Immature natural killer cell (primary cell): ENCODE measurements around the gene POU5F2. TPM values are rescaled to one million over a fixed set of nuclear protein-coding genes. Genes with fewer than 3 reads are reported as not detected.

Experiments used
- DNase-seq, 3 donors: peaks; one replicate each; pipeline ENCODE4 v3.0.0; 2022; ENCODE audit warnings: mixed read lengths in 1 of 3
- H3K27ac Mint-ChIP-seq, 6 donors: one replicate each; pipeline ENCODE4 v1.8.0; 2020; ENCODE audit warnings: mixed read lengths in 6 of 6, mild to moderate bottlenecking in 5 of 6, inconsistent platforms in 4 of 6, moderate library complexity in 3 of 6
- H3K27me3 Mint-ChIP-seq, 3 donors: one replicate each; pipeline ENCODE4 v1.8.0; 2020 to 2021; ENCODE audit warnings: low read depth in 3 of 3, mild to moderate bottlenecking in 3 of 3, mixed read lengths in 3 of 3, moderate library complexity in 3 of 3, inconsistent platforms in 1 of 3
- H3K36me3 Mint-ChIP-seq, 3 donors: one replicate each; pipeline ENCODE4 v1.8.0; 2020; ENCODE audit warnings: mixed read lengths in 3 of 3, inconsistent platforms in 2 of 3, mild to moderate bottlenecking in 2 of 3
- H3K4me1 Mint-ChIP-seq, 2 donors: one replicate each; pipeline ENCODE4 v1.8.0; 2020; ENCODE audit warnings: inconsistent platforms in 2 of 2, mild to moderate bottlenecking in 2 of 2, mixed read lengths in 2 of 2, moderate library complexity in 1 of 2
- H3K4me3 Mint-ChIP-seq, 5 donors: one replicate each; pipeline ENCODE4 v1.8.0; 2020; ENCODE audit warnings: mild to moderate bottlenecking in 5 of 5, mixed read lengths in 5 of 5, inconsistent platforms in 3 of 5, moderate library complexity in 3 of 5
- H3K9me3 Mint-ChIP-seq, 6 donors: one replicate each; pipeline ENCODE4 v1.8.0; 2020; ENCODE audit warnings: mild to moderate bottlenecking in 6 of 6, mixed read lengths in 6 of 6, inconsistent platforms in 4 of 6, moderate library complexity in 3 of 6
- polyA plus RNA-seq, 3 donors: library from polyadenylated mRNA; unstranded; fragments of 300-500 nt; fragmentation: Illumina TruSeq; gene quantifications; one replicate each; pipeline ENCODE4 v1.2.3, GENCODE V29; 2021

POU5F2 gene
- polyA plus RNA-seq, 3 donors from 2014 or later: 0.25 TPM; not detected in 2

DNA sequence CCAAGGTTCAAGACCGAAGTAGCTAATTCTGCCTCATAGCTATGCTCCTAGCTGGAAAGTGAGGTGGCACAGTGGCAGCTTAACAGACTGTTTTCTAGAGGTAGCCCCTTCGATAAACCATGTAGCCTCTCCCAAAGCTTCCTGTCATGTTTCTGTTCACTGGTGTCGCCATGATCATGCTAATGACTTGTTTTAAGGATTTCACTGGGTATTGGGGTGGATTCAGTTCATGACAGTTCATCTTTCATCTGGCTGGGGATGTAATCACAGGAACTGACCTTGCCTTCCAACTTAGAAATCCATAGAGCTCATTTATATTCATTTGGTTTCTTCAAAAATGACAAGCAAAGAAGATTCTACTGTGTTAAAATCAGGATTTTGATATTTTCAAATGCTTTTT lies 9.4 kb downstream of the POU5F2 start:
- peaks cover 4 to 13% (median 11%) of the 10 kb centered on the region in 3 donors for H3K36me3 Mint-ChIP-seq
- H3K9me3 Mint-ChIP-seq: no peaks in the 10 kb centered on the region
- no peak overlapping the region for H3K27ac Mint-ChIP-seq
- no peaks in the 10 kb centered on the region for H3K4me1 Mint-ChIP-seq
- no peak overlapping the region for H3K4me3 Mint-ChIP-seq
- no peaks in the 10 kb centered on the region for H3K27me3 Mint-ChIP-seq
- DNase-seq: no peak

DNA sequence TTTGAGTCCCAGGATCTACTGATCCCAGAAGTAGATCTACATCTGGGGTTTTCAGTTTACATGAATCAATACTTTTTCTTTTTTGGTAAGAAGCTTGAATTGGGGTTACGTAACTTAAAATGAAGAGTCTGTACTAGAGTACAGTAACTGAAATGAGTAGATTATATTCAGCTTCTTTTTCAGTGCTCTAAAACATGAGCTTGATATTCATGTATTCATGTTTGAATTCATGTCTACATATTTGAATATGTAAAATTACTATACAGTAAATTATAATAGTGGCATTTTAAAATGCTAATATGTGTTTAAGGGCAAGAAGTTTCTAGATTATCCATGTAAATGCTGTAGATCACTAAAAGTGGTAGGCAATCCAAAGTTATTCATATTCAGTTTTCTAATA lies 14.8 kb downstream of the POU5F2 start:
- no peaks in the 10 kb centered on the region for H3K27me3 Mint-ChIP-seq
- H3K27ac Mint-ChIP-seq: no peak overlapping the region
- H3K4me3 Mint-ChIP-seq: no peak overlapping the region
- DNase-seq: no peak
- no peaks in the 10 kb centered on the region for H3K9me3 Mint-ChIP-seq
- peaks cover 0 to 2% of the 10 kb centered on the region in 2 donors for H3K4me1 Mint-ChIP-seq
- H3K36me3 Mint-ChIP-seq: peaks cover 0 to 5% (median 3%) of the 10 kb centered on the region in 3 donors

DNA sequence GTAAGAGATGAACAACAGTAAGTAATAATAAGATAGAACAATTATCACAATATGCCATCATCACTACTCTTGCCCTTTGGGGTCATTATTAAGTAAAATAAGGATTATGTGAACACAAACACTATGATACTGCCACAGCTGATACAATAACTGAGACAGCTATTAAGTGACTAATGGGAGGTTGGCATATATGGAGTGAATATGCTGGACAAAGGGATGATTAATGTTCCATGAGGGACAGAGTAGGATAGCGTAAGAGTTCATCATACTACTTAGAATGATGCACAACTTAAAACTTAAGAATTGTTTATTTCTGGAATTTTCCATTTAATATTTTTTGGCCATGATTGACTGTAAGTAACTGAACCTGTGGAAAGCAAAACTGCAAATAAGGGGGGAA lies 16.6 kb downstream of the POU5F2 start:
- no peaks in the 10 kb centered on the region for H3K27me3 Mint-ChIP-seq
- H3K4me1 Mint-ChIP-seq: peaks cover 7 to 12% of the 10 kb centered on the region in 2 donors
- no peaks in the 10 kb centered on the region for H3K9me3 Mint-ChIP-seq
- no peak overlapping the region for H3K4me3 Mint-ChIP-seq
- H3K27ac Mint-ChIP-seq: no peak overlapping the region
- DNase-seq: no peak
- H3K36me3 Mint-ChIP-seq: peaks cover 0 to 5% (median 0%) of the 10 kb centered on the region in 3 donors

DNA sequence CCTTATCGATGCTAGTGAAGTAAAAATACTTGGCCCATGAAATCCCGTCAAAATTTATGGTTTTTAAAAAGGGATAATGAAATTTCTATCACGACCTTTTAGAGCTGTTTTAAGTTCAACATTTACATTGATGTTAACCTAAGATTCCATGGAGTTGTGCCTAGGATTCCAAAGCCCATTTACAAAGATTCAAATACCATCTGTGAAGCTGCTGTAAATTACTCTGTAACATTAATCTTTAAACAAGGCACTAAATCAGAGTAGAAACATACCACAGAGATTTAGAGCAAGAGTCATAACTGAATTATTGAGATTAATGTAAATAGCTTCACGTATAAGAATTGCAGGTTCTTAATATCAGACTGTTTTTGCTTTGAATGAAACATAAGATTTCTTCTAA lies 17.7 kb downstream of the POU5F2 start:
- Mint-ChIP-seq H3K27ac (no peak overlapping the region), H3K27me3 (no peaks in the 10 kb centered on the region), H3K36me3 (no peaks in the 10 kb centered on the region), H3K9me3 (no peaks in the 10 kb centered on the region), H3K4me1 (peaks cover 10 to 12% of the 10 kb centered on the region in 2 donors), H3K4me3 (no peak overlapping the region)
- DNase-seq: no peak

DNA sequence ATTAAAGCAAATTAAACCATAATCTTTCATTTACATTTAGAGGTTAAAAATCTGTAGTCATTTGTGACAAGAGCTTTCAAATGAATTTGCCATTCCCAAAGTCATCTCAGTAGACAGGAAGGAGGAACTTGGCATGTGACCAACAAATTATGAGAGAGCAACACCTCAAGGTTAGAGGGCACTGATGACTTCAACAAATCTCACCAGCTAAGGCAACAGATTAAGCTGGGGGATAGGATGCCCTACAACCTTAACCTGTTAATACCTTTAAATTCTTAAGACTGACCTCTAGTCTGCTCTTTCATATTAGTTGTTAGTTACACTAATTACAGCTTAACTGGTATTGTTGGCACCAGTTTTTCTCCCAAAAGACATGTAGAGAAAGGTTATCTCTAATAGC lies 18.4 kb downstream of the POU5F2 start:
- Mint-ChIP-seq H3K36me3 (no peaks in the 10 kb centered on the region), H3K27ac (no peak overlapping the region), H3K9me3 (no peaks in the 10 kb centered on the region), H3K4me1 (peaks cover 12 to 14% of the 10 kb centered on the region in 2 donors), H3K27me3 (no peaks in the 10 kb centered on the region), H3K4me3 (no peak overlapping the region)
- no peak for DNase-seq

DNA sequence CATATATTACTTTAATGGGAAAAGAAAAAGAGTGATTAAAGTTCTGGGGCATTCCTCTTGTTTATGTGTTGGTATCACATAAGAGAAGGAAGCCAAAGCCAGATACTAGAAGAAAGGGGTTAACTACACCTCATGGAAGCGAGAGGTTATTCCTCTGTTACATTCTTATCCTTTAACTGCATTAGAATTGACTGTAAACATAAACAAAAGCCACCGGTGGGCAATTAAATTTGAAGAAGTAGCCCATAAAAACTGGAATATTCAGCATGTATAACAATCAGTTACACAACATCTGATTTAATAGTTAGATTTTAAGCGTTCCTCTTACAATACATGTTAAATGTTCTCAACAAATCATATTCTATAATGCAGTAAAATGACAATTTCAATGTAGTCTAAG lies 18.8 kb downstream of the POU5F2 start:
- Mint-ChIP-seq H3K27me3 (no peaks in the 10 kb centered on the region), H3K4me1 (peaks cover 12 to 14% of the 10 kb centered on the region in 2 donors), H3K27ac (no peak overlapping the region), H3K9me3 (no peaks in the 10 kb centered on the region), H3K4me3 (no peak overlapping the region), H3K36me3 (no peaks in the 10 kb centered on the region)
- DNase-seq: no peak

DNA sequence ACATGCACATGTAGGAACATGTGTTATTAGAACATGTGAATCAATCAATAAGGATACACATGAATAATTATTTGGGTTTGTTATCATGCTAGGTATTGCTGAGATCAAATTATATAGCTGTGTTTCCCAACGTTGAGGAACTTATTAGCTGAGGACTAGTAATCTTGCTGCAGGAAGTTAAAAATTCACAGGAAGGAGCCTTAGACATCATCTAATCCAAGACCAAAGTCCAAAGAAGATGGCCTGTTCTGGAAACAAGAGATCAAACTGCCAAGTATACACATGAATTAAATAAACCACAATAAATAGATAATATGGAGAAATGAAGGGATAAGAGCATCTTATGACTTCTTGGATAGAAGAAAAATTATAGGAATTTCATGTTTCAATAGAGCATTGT lies 19.9 kb downstream of the POU5F2 start:
- DNase-seq: no peak
- no peak overlapping the region for H3K4me3 Mint-ChIP-seq
- no peaks in the 10 kb centered on the region for H3K27me3 Mint-ChIP-seq
- H3K27ac Mint-ChIP-seq: peak overlapping the region in 1 of 6 donors; percentile 51
- peaks cover 22 to 24% of the 10 kb centered on the region in 2 donors for H3K4me1 Mint-ChIP-seq
- H3K9me3 Mint-ChIP-seq: no peaks in the 10 kb centered on the region
- H3K36me3 Mint-ChIP-seq: no peaks in the 10 kb centered on the region

DNA sequence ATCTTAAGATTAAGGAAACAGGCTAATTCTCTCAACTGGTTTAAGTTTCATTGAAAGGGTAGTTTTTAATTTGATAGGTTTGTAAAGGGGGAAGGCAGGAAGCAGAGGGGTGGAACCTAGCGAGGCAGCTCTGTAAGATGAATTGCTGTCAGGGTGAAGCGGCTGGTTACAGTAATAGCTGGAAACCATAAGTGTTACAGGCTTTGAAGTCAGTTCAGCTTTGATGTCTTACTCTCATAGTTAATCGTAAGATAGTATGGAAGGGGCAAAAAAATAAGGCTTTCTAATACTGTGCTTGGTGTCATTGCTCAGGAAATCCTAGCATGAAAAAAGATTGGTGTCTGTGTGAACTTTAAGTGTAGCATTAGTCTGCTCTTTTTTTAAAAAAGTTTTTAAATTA lies 20.3 kb downstream of the POU5F2 start:
- H3K36me3 Mint-ChIP-seq: no peaks in the 10 kb centered on the region
- no peaks in the 10 kb centered on the region for H3K27me3 Mint-ChIP-seq
- DNase-seq: no peak
- H3K9me3 Mint-ChIP-seq: no peaks in the 10 kb centered on the region
- no peak overlapping the region for H3K27ac Mint-ChIP-seq
- no peak overlapping the region for H3K4me3 Mint-ChIP-seq
- H3K4me1 Mint-ChIP-seq: peaks cover 26 to 28% of the 10 kb centered on the region in 2 donors

DNA sequence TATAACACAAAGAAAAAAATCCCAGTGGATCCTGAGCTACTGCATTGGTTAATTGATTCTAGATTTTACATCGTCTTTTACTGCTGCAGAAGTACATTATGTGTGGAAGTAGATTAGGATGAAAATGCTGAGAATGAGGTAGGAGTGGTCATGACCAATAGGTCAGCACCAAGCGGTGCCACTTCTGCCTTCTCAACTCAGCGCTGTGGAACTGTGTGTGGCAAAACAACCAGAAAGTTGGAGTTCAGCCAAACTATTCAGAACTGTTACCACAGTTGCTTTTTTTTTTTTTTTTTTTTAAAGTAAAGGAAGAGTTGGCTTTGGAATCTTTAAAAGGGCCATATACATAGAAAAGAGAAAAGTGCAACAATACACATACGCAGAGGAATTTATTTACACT lies 24.2 kb downstream of the POU5F2 start:
- H3K27ac Mint-ChIP-seq: peak overlapping the region in 1 of 6 donors; percentile 6
- H3K36me3 Mint-ChIP-seq: no peaks in the 10 kb centered on the region
- H3K27me3 Mint-ChIP-seq: no peaks in the 10 kb centered on the region
- H3K4me3 Mint-ChIP-seq: peak overlapping the region in 2 of 5 donors; percentile 4 to 5
- H3K4me1 Mint-ChIP-seq: peaks cover 35% of the 10 kb centered on the region in 2 donors
- no peak for DNase-seq
- no peaks in the 10 kb centered on the region for H3K9me3 Mint-ChIP-seq

DNA sequence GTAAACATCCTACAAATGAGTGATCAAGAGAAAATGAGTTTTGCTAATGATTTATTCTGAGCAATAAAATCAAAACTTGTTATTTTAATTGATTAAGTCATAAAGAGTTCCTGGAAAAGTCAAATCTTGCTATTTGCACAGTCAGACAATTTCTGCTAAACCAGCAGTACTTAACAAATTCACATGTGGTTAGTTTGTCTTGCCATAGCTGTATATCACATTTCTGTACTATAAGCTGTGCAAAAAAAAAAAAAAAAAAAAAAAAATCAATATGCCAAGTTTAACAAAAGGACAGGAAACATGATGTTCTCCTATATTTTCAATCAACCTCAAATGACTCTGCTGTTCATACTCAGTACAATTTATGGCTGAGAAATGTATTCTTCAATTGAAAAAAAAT lies 24.9 kb downstream of the POU5F2 start:
- peaks cover 34 to 37% of the 10 kb centered on the region in 2 donors for H3K4me1 Mint-ChIP-seq
- no peak overlapping the region for H3K27ac Mint-ChIP-seq
- DNase-seq: peak in 1 of 3 donors; percentile 7
- H3K9me3 Mint-ChIP-seq: no peaks in the 10 kb centered on the region
- H3K27me3 Mint-ChIP-seq: no peaks in the 10 kb centered on the region
- H3K4me3 Mint-ChIP-seq: peak overlapping the region in 2 of 5 donors; percentile 29 to 56
- no peaks in the 10 kb centered on the region for H3K36me3 Mint-ChIP-seq

DNA sequence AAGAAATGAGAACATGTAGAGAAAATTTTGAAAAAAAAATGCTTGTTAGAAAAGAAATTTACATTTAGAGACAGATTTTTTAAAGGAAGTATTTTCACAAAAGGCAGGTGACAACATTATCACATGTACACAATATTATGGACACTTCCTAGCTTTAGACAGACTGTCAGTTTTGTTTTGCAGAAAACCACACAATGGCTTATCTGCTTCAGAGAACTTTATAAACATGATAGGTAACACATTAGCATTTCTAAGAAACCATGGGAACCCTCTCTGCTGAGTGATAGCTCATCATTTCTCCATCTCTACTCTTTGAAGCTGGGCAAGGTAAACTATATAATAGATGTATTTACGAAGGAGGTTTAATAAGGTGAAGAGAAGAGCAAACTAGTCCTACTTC lies 25.6 kb downstream of the POU5F2 start:
- Mint-ChIP-seq H3K27me3 (no peaks in the 10 kb centered on the region), H3K36me3 (no peaks in the 10 kb centered on the region), H3K4me1 (peaks cover 28 to 34% of the 10 kb centered on the region in 2 donors), H3K9me3 (no peaks in the 10 kb centered on the region), H3K4me3 (peak overlapping the region in 4 of 5 donors; percentile 2 to 41 (median 16)), H3K27ac (no peak overlapping the region)
- no peak for DNase-seq

DNA sequence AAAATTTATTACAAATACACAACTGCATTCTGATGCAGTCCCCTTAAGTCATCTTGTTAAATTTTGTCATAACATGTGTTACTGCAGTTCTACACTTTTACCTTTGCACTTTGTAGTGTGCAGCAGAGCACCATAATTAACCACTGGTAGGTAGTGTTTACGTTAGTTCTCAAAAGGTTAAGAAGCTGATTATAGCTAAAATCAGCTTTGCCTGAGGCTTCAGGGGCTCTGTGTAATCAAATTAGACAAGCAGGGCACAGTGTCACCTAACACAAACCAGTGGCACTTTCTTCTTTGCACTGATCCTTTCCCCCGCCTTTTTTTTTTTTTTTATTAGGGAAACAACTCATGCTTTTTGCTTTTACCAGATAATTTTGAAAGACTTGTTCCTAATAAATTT lies 26.1 kb downstream of the POU5F2 start:
- no peaks in the 10 kb centered on the region for H3K36me3 Mint-ChIP-seq
- H3K4me1 Mint-ChIP-seq: peaks cover 28 to 34% of the 10 kb centered on the region in 2 donors
- no peak overlapping the region for H3K27ac Mint-ChIP-seq

DNA sequence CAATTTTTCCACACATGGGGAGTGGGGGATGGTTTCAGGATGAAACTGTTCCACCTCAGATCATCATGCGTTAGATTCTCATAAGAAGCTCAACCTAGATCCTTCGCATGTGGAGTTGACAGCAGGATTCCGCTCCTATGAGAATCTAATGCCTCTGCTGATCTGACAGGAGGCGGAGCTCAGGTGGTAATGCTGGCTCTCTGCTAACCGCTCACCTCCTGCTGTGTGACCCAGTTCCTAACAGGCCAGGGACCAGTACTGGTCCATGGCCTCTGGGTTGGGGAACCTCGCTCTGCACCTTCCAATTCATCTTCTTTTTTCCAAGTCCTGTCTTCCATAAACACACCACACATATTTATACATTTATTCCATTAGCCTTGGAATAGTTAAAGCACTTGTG lies 33.0 kb downstream of the POU5F2 start:
- Mint-ChIP-seq H3K4me3 (no peak overlapping the region), H3K4me1 (peaks cover 9 to 17% of the 10 kb centered on the region in 2 donors), H3K9me3 (no peaks in the 10 kb centered on the region), H3K27me3 (peaks cover 0 to 2% (median 0%) of the 10 kb centered on the region in 3 donors), H3K27ac (no peak overlapping the region), H3K36me3 (peaks cover 0 to 3% (median 3%) of the 10 kb centered on the region in 3 donors)
- no peak for DNase-seq

More for the DNA sequence above, 26.1 kb downstream of the POU5F2 start:
- Mint-ChIP-seq H3K9me3 (no peaks in the 10 kb centered on the region), H3K4me3 (no peak overlapping the region), H3K27me3 (no peaks in the 10 kb centered on the region)
- no peak for DNase-seq

DNA sequence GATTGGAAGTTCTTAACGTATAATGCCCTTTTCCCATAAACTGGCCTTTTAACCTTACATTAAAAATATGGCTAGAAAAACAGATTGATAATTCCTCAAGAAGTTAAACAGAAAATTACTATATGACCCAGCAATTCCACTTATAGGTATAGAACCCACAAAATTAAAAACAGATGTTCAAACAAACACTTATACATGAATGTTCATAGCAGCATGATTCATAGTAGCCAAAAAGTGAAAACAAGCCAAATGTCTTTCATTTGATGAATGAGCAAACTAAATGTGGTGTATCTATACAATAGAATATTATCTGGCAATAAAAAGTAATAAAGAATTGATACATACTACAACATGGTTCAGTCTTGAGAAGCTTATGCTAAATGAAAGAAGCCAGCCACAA lies 35.5 kb downstream of the POU5F2 start:
- H3K27me3 Mint-ChIP-seq: peaks cover 0 to 2% (median 0%) of the 10 kb centered on the region in 3 donors
- no peaks in the 10 kb centered on the region for H3K9me3 Mint-ChIP-seq
- H3K4me1 Mint-ChIP-seq: peaks cover 14 to 15% of the 10 kb centered on the region in 2 donors
- no peak overlapping the region for H3K27ac Mint-ChIP-seq
- peaks cover 0 to 3% (median 3%) of the 10 kb centered on the region in 3 donors for H3K36me3 Mint-ChIP-seq
- DNase-seq: no peak
- no peak overlapping the region for H3K4me3 Mint-ChIP-seq

DNA sequence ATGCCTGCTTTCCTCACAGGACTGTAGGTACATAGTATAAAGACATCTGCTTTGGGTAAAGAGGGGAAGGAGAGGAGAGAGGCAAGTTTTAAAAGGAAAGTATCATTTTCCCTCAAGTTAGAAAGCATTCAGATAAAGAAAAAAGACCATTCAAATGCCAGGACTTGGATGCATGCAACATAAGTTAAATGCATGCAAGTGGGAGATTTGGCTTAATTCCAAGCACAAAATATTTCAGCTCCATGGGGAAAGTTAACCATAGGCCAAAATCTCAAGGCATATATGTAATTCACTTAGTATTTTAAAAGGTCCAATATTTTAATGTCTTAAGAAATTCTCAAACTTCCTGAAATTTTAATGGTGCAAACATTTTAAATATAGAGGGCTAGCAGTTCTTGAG lies 36.4 kb downstream of the POU5F2 start:
- Mint-ChIP-seq H3K4me3 (no peak overlapping the region), H3K27ac (no peak overlapping the region), H3K36me3 (peaks cover 0 to 3% (median 3%) of the 10 kb centered on the region in 3 donors), H3K4me1 (peaks cover 12 to 14% of the 10 kb centered on the region in 2 donors), H3K9me3 (no peaks in the 10 kb centered on the region), H3K27me3 (peaks cover 0 to 2% (median 0%) of the 10 kb centered on the region in 3 donors)
- DNase-seq: no peak
